Measurements from ENCODE around the gene SYNGR3.
"Not testable (repeated sequence)": the region's sequence is repeated elsewhere in the genome, so short reads cannot be mapped to it uniquely, and the experiment has no call there.

Gene SYNGR3

GRCh38 chr16:1946495-1947368, 43.0 kb upstream of the SYNGR3 start:
- H3K4me1 ChIP-seq (ENCODE audit: control insufficient read depth in 2 of 2, insufficient read depth in 2 of 2, low read length in 2 of 2) = peaks cover 12 to 15% of the 10 kb centered on the region in 2 donors
- no peaks in the 10 kb centered on the region for H3K36me3 ChIP-seq (ENCODE audit: control insufficient read depth in 2 of 2, insufficient read depth in 2 of 2, low read length in 2 of 2)
- H3K4me3 ChIP-seq (ENCODE audit: low read length in 2 of 2) = no peak overlapping the region
- H3K9ac ChIP-seq (ENCODE audit: low read depth in 1 of 2, low read length in 2 of 2) = no peak overlapping the region
- no peaks in the 10 kb centered on the region for H3K27me3 ChIP-seq (ENCODE audit: control insufficient read depth in 2 of 2, insufficient read depth in 2 of 2, low read length in 2 of 2)
- H3K9me3 ChIP-seq (ENCODE audit: control insufficient read depth in 2 of 2, low read length in 2 of 2) = no peaks in the 10 kb centered on the region
- no peak overlapping the region for H3K27ac ChIP-seq (ENCODE audit: low read depth in 2 of 2, low read length in 2 of 2)

GRCh38 chr16:1947369-1947670, 42.5 kb upstream of the SYNGR3 start:
- H3K9ac ChIP-seq (ENCODE audit: low read depth in 1 of 2, low read length in 2 of 2) = no peak overlapping the region
- H3K4me1 ChIP-seq (ENCODE audit: control insufficient read depth in 2 of 2, insufficient read depth in 2 of 2, low read length in 2 of 2) = peaks cover 6 to 9% of the 10 kb centered on the region in 2 donors

DNA sequence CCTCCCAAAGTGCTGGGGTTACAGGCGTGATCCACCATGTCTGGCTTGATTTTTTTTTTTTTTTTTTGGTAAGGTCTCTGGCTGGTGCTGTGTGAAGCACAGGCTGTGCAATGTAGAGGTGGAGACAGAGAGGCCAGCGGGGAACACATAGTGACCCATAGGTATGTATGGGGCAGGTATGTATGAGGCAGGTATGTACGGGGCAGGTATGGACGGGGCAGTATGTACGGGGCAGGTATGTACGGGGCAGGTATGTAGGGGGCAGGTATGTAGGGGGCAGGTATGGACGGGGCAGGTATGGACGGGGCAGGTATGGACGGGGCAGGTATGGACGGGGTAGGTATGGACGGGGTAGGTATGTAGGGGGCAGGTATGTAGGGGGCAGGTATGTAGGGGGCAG, 40.3 kb upstream of the SYNGR3 start:
- Histone ChIP-seq H3K27ac (ENCODE audit: low read depth in 2 of 2, low read length in 2 of 2) (no peak overlapping the region), H3K36me3 (ENCODE audit: control insufficient read depth in 2 of 2, insufficient read depth in 2 of 2, low read length in 2 of 2) (no peaks in the 10 kb centered on the region), H3K9ac (ENCODE audit: low read depth in 1 of 2, low read length in 2 of 2) (no peak overlapping the region), H3K4me1 (ENCODE audit: control insufficient read depth in 2 of 2, insufficient read depth in 2 of 2, low read length in 2 of 2) (no peaks in the 10 kb centered on the region), H3K9me3 (ENCODE audit: control insufficient read depth in 2 of 2, low read length in 2 of 2) (no peaks in the 10 kb centered on the region), H3K27me3 (ENCODE audit: control insufficient read depth in 2 of 2, insufficient read depth in 2 of 2, low read length in 2 of 2) (no peaks in the 10 kb centered on the region), H3K4me3 (ENCODE audit: low read length in 2 of 2) (no peak overlapping the region)

More at GRCh38 chr16:1947369-1947670, 42.5 kb upstream of the SYNGR3 start:
- H3K4me3 ChIP-seq (ENCODE audit: low read length in 2 of 2) = no peak overlapping the region
- no peaks in the 10 kb centered on the region for H3K9me3 ChIP-seq (ENCODE audit: control insufficient read depth in 2 of 2, low read length in 2 of 2)
- H3K36me3 ChIP-seq (ENCODE audit: control insufficient read depth in 2 of 2, insufficient read depth in 2 of 2, low read length in 2 of 2) = no peaks in the 10 kb centered on the region
- no peak overlapping the region for H3K27ac ChIP-seq (ENCODE audit: low read depth in 2 of 2, low read length in 2 of 2)
- no peaks in the 10 kb centered on the region for H3K27me3 ChIP-seq (ENCODE audit: control insufficient read depth in 2 of 2, insufficient read depth in 2 of 2, low read length in 2 of 2)

- Histone ChIP-seq H3K27me3 (ENCODE audit: control insufficient read depth in 2 of 2, insufficient read depth in 2 of 2, low read length in 2 of 2) (no peaks in the 10 kb centered on the region), H3K9me3 (ENCODE audit: control insufficient read depth in 2 of 2, low read length in 2 of 2) (no peaks in the 10 kb centered on the region), H3K27ac (ENCODE audit: low read depth in 2 of 2, low read length in 2 of 2) (no peak overlapping the region), H3K4me1 (ENCODE audit: control insufficient read depth in 2 of 2, insufficient read depth in 2 of 2, low read length in 2 of 2) (no peaks in the 10 kb centered on the region), H3K9ac (ENCODE audit: low read depth in 1 of 2, low read length in 2 of 2) (no peak overlapping the region), H3K4me3 (ENCODE audit: low read length in 2 of 2) (no peak overlapping the region), H3K36me3 (ENCODE audit: control insufficient read depth in 2 of 2, insufficient read depth in 2 of 2, low read length in 2 of 2) (no peaks in the 10 kb centered on the region)
These were observed 39.7 kb upstream of the SYNGR3 start for GRCh38 chr16:1950047-1950446.

- Histone ChIP-seq H3K4me3 (ENCODE audit: low read length in 2 of 2) (no peak overlapping the region), H3K9ac (ENCODE audit: low read depth in 1 of 2, low read length in 2 of 2) (no peak overlapping the region), H3K36me3 (ENCODE audit: control insufficient read depth in 2 of 2, insufficient read depth in 2 of 2, low read length in 2 of 2) (no peaks in the 10 kb centered on the region), H3K27ac (ENCODE audit: low read depth in 2 of 2, low read length in 2 of 2) (no peak overlapping the region), H3K4me1 (ENCODE audit: control insufficient read depth in 2 of 2, insufficient read depth in 2 of 2, low read length in 2 of 2) (no peaks in the 10 kb centered on the region), H3K27me3 (ENCODE audit: control insufficient read depth in 2 of 2, insufficient read depth in 2 of 2, low read length in 2 of 2) (no peaks in the 10 kb centered on the region), H3K9me3 (ENCODE audit: control insufficient read depth in 2 of 2, low read length in 2 of 2) (no peaks in the 10 kb centered on the region)
These were observed 39.2 kb upstream of the SYNGR3 start for GRCh38 chr16:1950559-1950958.

DNA sequence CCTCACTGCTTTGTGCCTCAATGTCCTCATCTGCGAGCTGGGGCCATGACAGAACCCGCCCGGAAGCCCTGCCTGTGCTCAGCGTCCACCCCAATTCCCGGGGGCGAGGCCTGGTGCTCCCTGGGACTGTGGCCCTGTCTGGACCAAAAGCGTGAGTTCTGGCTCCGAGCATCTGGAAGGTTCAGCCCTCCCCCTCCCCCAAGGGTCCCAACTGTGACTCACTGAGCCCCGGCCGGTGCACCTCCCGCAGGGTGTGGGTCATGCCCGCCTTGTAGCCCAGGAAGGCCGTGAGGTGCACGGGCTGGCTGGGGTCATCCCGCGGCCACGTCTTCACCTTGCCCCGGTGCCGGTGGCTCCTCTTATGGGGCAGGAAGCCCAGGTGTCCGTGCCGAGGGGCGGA, 36.0 kb upstream of the SYNGR3 start:
- Histone ChIP-seq H3K9me3 (ENCODE audit: control insufficient read depth in 2 of 2, low read length in 2 of 2) (no peaks in the 10 kb centered on the region), H3K4me3 (ENCODE audit: low read length in 2 of 2) (no peak overlapping the region), H3K4me1 (ENCODE audit: control insufficient read depth in 2 of 2, insufficient read depth in 2 of 2, low read length in 2 of 2) (peaks cover 0 to 1% of the 10 kb centered on the region in 2 donors), H3K9ac (ENCODE audit: low read depth in 1 of 2, low read length in 2 of 2) (no peak overlapping the region), H3K36me3 (ENCODE audit: control insufficient read depth in 2 of 2, insufficient read depth in 2 of 2, low read length in 2 of 2) (no peaks in the 10 kb centered on the region), H3K27ac (ENCODE audit: low read depth in 2 of 2, low read length in 2 of 2) (no peak overlapping the region), H3K27me3 (ENCODE audit: control insufficient read depth in 2 of 2, insufficient read depth in 2 of 2, low read length in 2 of 2) (no peaks in the 10 kb centered on the region)

GRCh38 chr16:1957434-1958142, 32.2 kb upstream of the SYNGR3 start:
- Histone ChIP-seq H3K36me3 (ENCODE audit: control insufficient read depth in 2 of 2, insufficient read depth in 2 of 2, low read length in 2 of 2) (peaks cover 11 to 13% of the 10 kb centered on the region in 2 donors), H3K4me1 (ENCODE audit: control insufficient read depth in 2 of 2, insufficient read depth in 2 of 2, low read length in 2 of 2) (peaks cover 8 to 12% of the 10 kb centered on the region in 2 donors)
- H3K27me3 ChIP-seq (ENCODE audit: control insufficient read depth in 2 of 2, insufficient read depth in 2 of 2, low read length in 2 of 2); H3K4me3 ChIP-seq (ENCODE audit: low read length in 2 of 2); H3K9me3 ChIP-seq (ENCODE audit: control insufficient read depth in 2 of 2, low read length in 2 of 2); H3K9ac ChIP-seq (ENCODE audit: low read depth in 1 of 2, low read length in 2 of 2); H3K27ac ChIP-seq (ENCODE audit: low read depth in 2 of 2, low read length in 2 of 2): not testable (repeated sequence)

GRCh38 chr16:1958143-1958491, 31.7 kb upstream of the SYNGR3 start:
- H3K4me1 ChIP-seq (ENCODE audit: control insufficient read depth in 2 of 2, insufficient read depth in 2 of 2, low read length in 2 of 2) = peaks cover 8 to 15% of the 10 kb centered on the region in 2 donors
- H3K9me3 ChIP-seq (ENCODE audit: control insufficient read depth in 2 of 2, low read length in 2 of 2) = not testable (repeated sequence)

DNA sequence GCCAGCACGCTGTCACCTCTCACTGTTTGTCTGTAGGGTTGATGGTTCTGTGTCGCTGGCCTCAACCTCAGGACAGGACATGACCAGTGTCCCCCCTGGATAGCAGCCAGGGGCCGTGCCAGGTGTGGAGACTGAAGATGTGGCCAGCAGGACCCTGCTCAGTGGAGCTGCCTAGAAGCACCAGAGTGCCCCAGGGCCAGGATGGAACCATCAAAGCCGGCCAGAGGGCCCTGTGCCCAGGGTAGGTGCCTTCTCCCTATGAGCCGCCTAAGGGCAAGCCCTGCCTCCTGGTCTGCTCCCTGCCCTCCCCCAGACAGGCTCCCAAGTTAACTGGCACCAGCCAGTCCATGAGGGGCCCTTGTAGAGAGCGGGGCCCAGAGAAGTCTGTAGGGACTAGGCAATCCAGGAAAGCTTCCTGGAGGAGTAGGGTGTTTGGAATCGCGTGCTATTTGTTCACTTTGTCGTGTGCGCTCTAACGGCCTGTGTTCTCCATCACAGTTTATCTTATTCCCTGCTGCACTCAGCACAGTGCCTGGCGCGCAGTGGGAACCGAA, 31.0 kb upstream of the SYNGR3 start:
- H3K9ac ChIP-seq (ENCODE audit: low read depth in 1 of 2, low read length in 2 of 2) = peak overlapping the region; percentile 60 to 96
- peaks cover 14 to 21% of the 10 kb centered on the region in 2 donors for H3K36me3 ChIP-seq (ENCODE audit: control insufficient read depth in 2 of 2, insufficient read depth in 2 of 2, low read length in 2 of 2)

More at GRCh38 chr16:1958143-1958491, 31.7 kb upstream of the SYNGR3 start:
- H3K36me3 ChIP-seq (ENCODE audit: control insufficient read depth in 2 of 2, insufficient read depth in 2 of 2, low read length in 2 of 2) = peaks cover 14 to 17% of the 10 kb centered on the region in 2 donors
- not testable (repeated sequence) for H3K9ac ChIP-seq (ENCODE audit: low read depth in 1 of 2, low read length in 2 of 2); H3K4me3 ChIP-seq (ENCODE audit: low read length in 2 of 2); H3K27ac ChIP-seq (ENCODE audit: low read depth in 2 of 2, low read length in 2 of 2); H3K27me3 ChIP-seq (ENCODE audit: control insufficient read depth in 2 of 2, insufficient read depth in 2 of 2, low read length in 2 of 2)

More for the DNA sequence above, 31.0 kb upstream of the SYNGR3 start:
- peak overlapping the region; percentile 23 to 86 for H3K27ac ChIP-seq (ENCODE audit: low read depth in 2 of 2, low read length in 2 of 2)
- H3K27me3 ChIP-seq (ENCODE audit: control insufficient read depth in 2 of 2, insufficient read depth in 2 of 2, low read length in 2 of 2) = no peaks in the 10 kb centered on the region
- no peaks in the 10 kb centered on the region for H3K9me3 ChIP-seq (ENCODE audit: control insufficient read depth in 2 of 2, low read length in 2 of 2)
- peaks cover 15 to 22% of the 10 kb centered on the region in 2 donors for H3K4me1 ChIP-seq (ENCODE audit: control insufficient read depth in 2 of 2, insufficient read depth in 2 of 2, low read length in 2 of 2)
- peak overlapping the region; percentile 85 to 93 for H3K4me3 ChIP-seq (ENCODE audit: low read length in 2 of 2)
